ENCODE data around the gene GCLC.
"Not testable (repeated sequence)": the region's sequence is repeated elsewhere in the genome, so short reads cannot be mapped to it uniquely, and the experiment has no call there.

The GCLC gene

GRCh38 chr6:53496797-53497375, 48.0 kb downstream of the GCLC start:
- no peak for DNase-seq
- intact Hi-C loops (cut with DNase I): loop anchor here (1.0 to 5.0 kb wide), 2 partner anchors 45 to 155 kb away; no protein-coding TSS in a partner anchor

GRCh38 chr6:53495506-53496499, 49.1 kb downstream of the GCLC start:
- DNase-seq: no peak
- intact Hi-C loops (cut with DNase I): loop anchor here (1.0 to 5.0 kb wide), 2 partner anchors 46 to 156 kb away; no protein-coding TSS in a partner anchor

- intact Hi-C loops (cut with DNase I): no loop called here
- no peak for DNase-seq
Measured at GRCh38 chr6:53494076-53494475, 50.8 kb downstream of the GCLC start.

GRCh38 chr6:53493635-53494025, 51.3 kb downstream of the GCLC start:
- intact Hi-C loops (cut with DNase I): loop anchor here (1.0 to 2.0 kb wide), 2 partner anchors 158 to 233 kb away; no protein-coding TSS in a partner anchor
- DNase-seq: no peak

- DNase-seq: no peak
- intact Hi-C loops (cut with DNase I): loop anchor here (1.0 to 2.0 kb wide), 2 partner anchors 158 to 234 kb away; no protein-coding TSS in a partner anchor
Measured at GRCh38 chr6:53492860-53493634, 51.9 kb downstream of the GCLC start.

GRCh38 chr6:53487080-53487479, 57.8 kb downstream of the GCLC start:
- no peak for DNase-seq
- intact Hi-C loops (cut with DNase I): no loop called here

GRCh38 chr6:53486679-53487078, 58.2 kb downstream of the GCLC start:
- intact Hi-C loops (cut with DNase I): no loop called here
- no peak for DNase-seq

GRCh38 chr6:53484476-53485280, 60.2 kb downstream of the GCLC start:
- intact Hi-C loops (cut with DNase I): loop anchor here (1.0 to 5.0 kb wide), 3 partner anchors 127 to 382 kb away; no protein-coding TSS in a partner anchor
- DNase-seq: peak in 5 of 10 donors; percentile 36 to 76 (median 67)

GRCh38 chr6:53483423-53484353, 61.2 kb downstream of the GCLC start:
- intact Hi-C loops (cut with DNase I): loop anchor here (1.0 to 5.0 kb wide), 4 partner anchors 43 to 381 kb away; no protein-coding TSS in a partner anchor
- peak in 5 of 10 donors; percentile 13 to 87 (median 48) for DNase-seq

- no peak for DNase-seq
- intact Hi-C loops (cut with DNase I): loop anchor here (5.0 kb wide), 1 partner anchor 124 kb away; no protein-coding TSS in a partner anchor
Measured at GRCh38 chr6:53481323-53481722, 63.6 kb downstream of the GCLC start.

GRCh38 chr6:53480774-53481173, 64.1 kb downstream of the GCLC start:
- DNase-seq: not testable (repeated sequence)
- intact Hi-C loops (cut with DNase I): loop anchor here (5.0 kb wide), 1 partner anchor 123 kb away; no protein-coding TSS in a partner anchor

- no peak for DNase-seq
- intact Hi-C loops (cut with DNase I): loop anchor here (5.0 kb wide), 1 partner anchor 123 kb away; no protein-coding TSS in a partner anchor
Measured at GRCh38 chr6:53479871-53480270, 65.0 kb downstream of the GCLC start.

GRCh38 chr6:53476964-53477363, 67.9 kb downstream of the GCLC start:
- DNase-seq: no peak
- intact Hi-C loops (cut with DNase I): no loop called here

- no peak for DNase-seq
- intact Hi-C loops (cut with DNase I): no loop called here
Measured at GRCh38 chr6:53474010-53474409, 70.9 kb downstream of the GCLC start.

GRCh38 chr6:53469163-53469562, 75.7 kb downstream of the GCLC start:
- DNase-seq: no peak
- intact Hi-C loops (cut with DNase I): no loop called here

GRCh38 chr6:53466257-53466656, 78.6 kb downstream of the GCLC start:
- intact Hi-C loops (cut with DNase I): no loop called here
- no peak for DNase-seq

GRCh38 chr6:53465732-53466131, 79.2 kb downstream of the GCLC start:
- intact Hi-C loops (cut with DNase I): no loop called here
- no peak for DNase-seq

- no peak for DNase-seq
- intact Hi-C loops (cut with DNase I): no loop called here
Measured at GRCh38 chr6:53464927-53465460, 79.9 kb downstream of the GCLC start.
